MM.1S (cell line): ENCODE results near the gene ACSS1.

Source experiments
- DNase-seq: peaks from one replicate; pipeline ENCODE4 v3.0.0-alpha.2; 2015
- H2AFZ ChIP-seq: fragments of 300-600 bp; sonication (generic); 2 replicates; pipeline ENCODE4 v1.6.0; 2016; ENCODE audit warnings: antibody characterized with exemption, low read length
- H3F3A ChIP-seq: fragments of 300-600 bp; sonication (generic); 2 replicates; pipeline ENCODE4 v1.6.1; 2016; ENCODE audit warnings: mild to moderate bottlenecking, antibody characterized with exemption, low read length, moderate library complexity, mixed read lengths; ENCODE audit not compliant: insufficient read depth
- H3K27ac ChIP-seq: fragments of 300-600 bp; sonication (generic); 2 replicates; pipeline ENCODE4 v1.5.1; 2016; ENCODE audit warnings: mild to moderate bottlenecking, low read length
- H3K27me3 ChIP-seq: fragments of 300-600 bp; sonication (generic); replicated peaks from 2 replicates; pipeline ENCODE4 v1.6.0; 2016; ENCODE audit warnings: low read length; ENCODE audit not compliant: insufficient read depth
- H3K36me3 ChIP-seq: fragments of 300-600 bp; sonication (generic); replicated peaks from 2 replicates; pipeline ENCODE4 v1.6.1; 2016; ENCODE audit warnings: mild to moderate bottlenecking, low read length, mixed read lengths; ENCODE audit not compliant: insufficient read depth
- H3K4me1 ChIP-seq: fragments of 300-600 bp; sonication (generic); 2 replicates; pipeline ENCODE4 v1.6.1; 2016; ENCODE audit warnings: low read length, mixed read lengths
- H3K4me2 ChIP-seq: fragments of 300-600 bp; sonication (generic); 2 replicates; pipeline ENCODE4 v1.6.0; 2016; ENCODE audit warnings: low read depth, low read length
- H3K4me3 ChIP-seq: fragments of 300-600 bp; sonication (generic); 2 replicates; pipeline ENCODE4 v1.5.1; 2016; ENCODE audit warnings: low read length, mixed read lengths
- H3K79me2 ChIP-seq: fragments of 300-600 bp; sonication (generic); 2 replicates; pipeline ENCODE4 v1.6.1; 2016; ENCODE audit warnings: mixed run types, low read length, mixed read lengths
- H3K9ac ChIP-seq: fragments of 300-600 bp; sonication (generic); 2 replicates; pipeline ENCODE4 v1.6.1; 2016; ENCODE audit warnings: low read length, mixed read lengths
- H3K9me2 ChIP-seq: fragments of 300-600 bp; sonication (generic); replicated peaks from 2 replicates; pipeline ENCODE4 v1.6.1; 2016; ENCODE audit warnings: mild to moderate bottlenecking, low read length, mixed read lengths; ENCODE audit not compliant: insufficient read depth
- H3K9me3 ChIP-seq: fragments of 300-600 bp; sonication (generic); replicated peaks from 2 replicates; pipeline ENCODE4 v1.6.1; 2016; ENCODE audit warnings: mild to moderate bottlenecking, low read length, mixed read lengths; ENCODE audit not compliant: insufficient read depth
- H4K20me1 ChIP-seq: fragments of 300-600 bp; sonication (generic); 2 replicates; pipeline ENCODE4 v1.6.1; 2016; ENCODE audit warnings: mild to moderate bottlenecking, low read length, moderate library complexity, mixed read lengths; ENCODE audit not compliant: insufficient read depth
- EZH2 ChIP-seq: fragments of 300-600 bp; sonication (generic); optimal IDR thresholded peaks from 2 replicates; pipeline ENCODE3; 2017; ENCODE audit warnings: low read depth, mild to moderate bottlenecking, antibody characterized with exemption, low read length, mixed read lengths
- EZH2phosphoT487 ChIP-seq: fragments of 300-600 bp; sonication (generic); IDR thresholded peaks from 2 replicates; pipeline ENCODE4 v1.6.1; 2018; ENCODE audit warnings: antibody characterized with exemption, low read length
- TF ChIP-seq, protein P1 (sequence below): fragments of 300-600 bp; sonication (generic); IDR thresholded peaks from 2 replicates; pipeline ENCODE4 v1.5.1; 2016; ENCODE audit warnings: antibody characterized with exemption, low read length, mixed read lengths

The ACSS1 gene

DNA sequence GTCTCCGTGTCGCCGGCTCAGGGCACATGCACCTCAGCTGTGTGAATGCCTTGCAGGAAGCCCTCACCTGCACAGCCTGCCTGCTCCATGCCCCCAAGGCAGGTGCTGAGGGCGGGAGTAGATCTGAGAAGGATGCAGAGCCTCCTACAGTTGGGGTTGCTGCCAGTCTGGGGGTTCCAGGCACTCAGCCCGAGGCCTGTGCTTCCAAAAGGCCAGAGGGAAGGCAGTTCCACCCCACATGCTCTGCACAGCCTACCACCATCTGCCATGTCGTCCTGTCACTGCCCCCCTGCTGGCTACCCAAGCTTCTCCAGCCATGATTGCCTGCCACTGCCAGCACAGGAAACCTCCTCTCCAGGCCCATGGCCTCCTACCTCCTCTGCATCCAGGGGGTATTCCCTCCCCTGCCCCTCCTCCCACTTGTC lies 19.3 kb downstream of the ACSS1 start:
- Histone ChIP-seq H3F3A (peaks cover 16% of the 10 kb centered on the region), H2AFZ (no peak overlapping the region), H3K4me3 (no peak overlapping the region), H3K4me1 (peaks cover 36% of the 10 kb centered on the region), H3K9me2 (no peaks in the 10 kb centered on the region), H4K20me1 (no peaks in the 10 kb centered on the region), H3K79me2 (peaks cover 85% of the 10 kb centered on the region), H3K9me3 (no peaks in the 10 kb centered on the region), H3K36me3 (no peaks in the 10 kb centered on the region), H3K27ac (no peak overlapping the region), H3K4me2 (0 out of 2 replicates have a peak overlapping the region, but pooled peaks have one; percentile 11), H3K9ac (no peak overlapping the region), H3K27me3 (no peaks in the 10 kb centered on the region)
- no peak for DNase-seq
- TF ChIP-seq, protein P1, sequence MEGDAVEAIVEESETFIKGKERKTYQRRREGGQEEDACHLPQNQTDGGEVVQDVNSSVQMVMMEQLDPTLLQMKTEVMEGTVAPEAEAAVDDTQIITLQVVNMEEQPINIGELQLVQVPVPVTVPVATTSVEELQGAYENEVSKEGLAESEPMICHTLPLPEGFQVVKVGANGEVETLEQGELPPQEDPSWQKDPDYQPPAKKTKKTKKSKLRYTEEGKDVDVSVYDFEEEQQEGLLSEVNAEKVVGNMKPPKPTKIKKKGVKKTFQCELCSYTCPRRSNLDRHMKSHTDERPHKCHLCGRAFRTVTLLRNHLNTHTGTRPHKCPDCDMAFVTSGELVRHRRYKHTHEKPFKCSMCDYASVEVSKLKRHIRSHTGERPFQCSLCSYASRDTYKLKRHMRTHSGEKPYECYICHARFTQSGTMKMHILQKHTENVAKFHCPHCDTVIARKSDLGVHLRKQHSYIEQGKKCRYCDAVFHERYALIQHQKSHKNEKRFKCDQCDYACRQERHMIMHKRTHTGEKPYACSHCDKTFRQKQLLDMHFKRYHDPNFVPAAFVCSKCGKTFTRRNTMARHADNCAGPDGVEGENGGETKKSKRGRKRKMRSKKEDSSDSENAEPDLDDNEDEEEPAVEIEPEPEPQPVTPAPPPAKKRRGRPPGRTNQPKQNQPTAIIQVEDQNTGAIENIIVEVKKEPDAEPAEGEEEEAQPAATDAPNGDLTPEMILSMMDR, result no peak
- TF ChIP-seq EZH2phosphoT487 (no peak), EZH2 (no peak)

DNA sequence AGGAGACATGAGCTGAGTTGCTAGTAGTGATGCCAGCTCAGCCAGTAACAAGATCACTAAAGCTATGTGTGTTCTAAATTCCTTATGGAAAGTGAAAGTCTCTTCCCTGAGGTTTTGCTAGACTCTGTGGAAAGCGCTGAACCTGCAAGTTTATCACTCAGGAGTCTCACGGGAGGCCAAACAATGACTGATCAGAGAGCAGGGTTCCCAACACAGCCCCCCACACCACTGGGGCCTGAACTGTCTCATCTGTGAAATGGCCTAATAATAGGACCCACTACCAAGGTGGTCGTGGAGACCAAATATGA lies 19.9 kb downstream of the ACSS1 start:
- Histone ChIP-seq H4K20me1 (no peaks in the 10 kb centered on the region), H3K4me3 (no peak overlapping the region), H3K4me1 (peaks cover 41% of the 10 kb centered on the region), H3K9ac (no peak overlapping the region), H3F3A (peaks cover 16% of the 10 kb centered on the region), H3K36me3 (no peaks in the 10 kb centered on the region), H3K27ac (peak overlapping the region; percentile 66; the same call in 1 of the 2 replicates), H3K27me3 (no peaks in the 10 kb centered on the region), H2AFZ (no peak overlapping the region), H3K9me2 (no peaks in the 10 kb centered on the region), H3K4me2 (peak overlapping the region; percentile 81; the same call in 1 of the 2 replicates), H3K79me2 (peaks cover 85% of the 10 kb centered on the region), H3K9me3 (no peaks in the 10 kb centered on the region)
- no peak for TF ChIP-seq EZH2phosphoT487
- TF ChIP-seq, protein P1, result no peak
- no peak for TF ChIP-seq EZH2
- DNase-seq, result no peak

DNA sequence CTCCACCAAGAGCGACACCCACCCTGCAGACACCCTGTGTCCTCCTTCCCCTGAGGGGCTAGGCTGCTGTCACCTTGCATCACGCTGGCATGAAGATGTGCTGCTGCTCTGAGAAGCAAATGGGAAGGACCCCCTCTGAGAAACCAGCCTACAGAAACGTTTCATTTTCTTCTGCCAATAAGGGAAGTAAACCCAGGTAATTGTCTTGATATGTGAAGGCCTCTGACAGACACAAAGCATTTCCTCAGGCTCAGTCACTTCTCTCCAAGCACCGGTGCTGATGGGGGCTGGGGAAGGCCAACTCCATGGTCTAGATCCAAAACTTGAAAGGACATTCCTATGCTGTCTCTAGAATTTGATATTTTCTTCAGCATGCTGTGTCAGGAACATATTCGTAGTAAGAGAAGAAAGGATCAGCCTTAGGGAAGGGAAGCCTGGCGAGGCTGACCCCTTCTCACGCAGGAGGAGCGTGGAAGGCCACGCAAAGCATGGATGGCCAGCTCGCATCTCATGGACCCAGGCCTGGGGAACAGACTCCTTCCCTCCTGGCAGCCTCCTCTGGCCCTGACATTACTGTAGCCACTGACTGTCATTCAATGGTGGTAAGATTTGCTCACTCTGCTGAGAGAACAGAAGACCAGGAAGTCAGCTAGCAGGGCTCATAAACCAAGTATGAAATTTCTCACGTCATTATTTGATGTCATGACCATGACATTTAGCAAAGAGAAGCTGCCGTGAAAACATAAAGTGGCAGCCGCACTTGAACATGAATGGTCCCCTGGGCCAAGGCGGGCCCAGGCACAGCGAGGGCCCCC lies 20.4 kb downstream of the ACSS1 start:
- H3K9ac ChIP-seq, result no peak overlapping the region
- no peaks in the 10 kb centered on the region for H3K36me3 ChIP-seq
- peaks cover 16% of the 10 kb centered on the region for H3F3A ChIP-seq
- H4K20me1 ChIP-seq, result no peaks in the 10 kb centered on the region
- H3K9me3 ChIP-seq, result no peaks in the 10 kb centered on the region
- TF ChIP-seq, protein P1, result no peak
- no peak for TF ChIP-seq EZH2
- no peak for TF ChIP-seq EZH2phosphoT487
- no peaks in the 10 kb centered on the region for H3K9me2 ChIP-seq
- no peak for DNase-seq
- no peaks in the 10 kb centered on the region for H3K27me3 ChIP-seq
- H3K4me3 ChIP-seq, result peak overlapping the region; percentile 41; the same call in 1 of the 2 replicates
- no peak overlapping the region for H2AFZ ChIP-seq
- peak overlapping the region; percentile 81 for H3K4me2 ChIP-seq
- H3K27ac ChIP-seq, result peak overlapping the region; percentile 66; the same call in 1 of the 2 replicates
- H3K4me1 ChIP-seq, result peaks cover 41% of the 10 kb centered on the region
- H3K79me2 ChIP-seq, result peaks cover 85% of the 10 kb centered on the region
